HEK293 (cell line): ENCODE measurements around the gene SH3TC1.

Source experiments
- PRDM1 ChIP-seq: fragments of 450-650 bp; formaldehyde crosslinking; IDR thresholded peaks from 2 replicates; pipeline ENCODE4; 2016; ENCODE audit warnings: missing biosample characterization, missing genetic modification characterization
- ZNF623 ChIP-seq: fragments of 450-650 bp; formaldehyde crosslinking; IDR thresholded peaks from 2 replicates; pipeline ENCODE4 v1.5.1; 2016; ENCODE audit warnings: missing biosample characterization, missing genetic modification characterization
- ZNF747 ChIP-seq: fragments of 450-650 bp; formaldehyde crosslinking; IDR thresholded peaks from 2 replicates; pipeline ENCODE4 v1.5.1; 2016; ENCODE audit warnings: missing biosample characterization, missing genetic modification characterization

GRCh38 chr4:8261851-8262535 is 62.9 kb downstream of the SH3TC1 start:
- TF ChIP-seq ZNF623 (tag by site-specific recombination), result no peak
- TF ChIP-seq ZNF747 (tag by site-specific recombination), result no peak
- no peak for TF ChIP-seq PRDM1 (tag by site-specific recombination)
